Measurements from ENCODE around the gene MFSD12.

Gene MFSD12

GRCh38 chr19:3518659-3519058 lies 38.7 kb downstream of the MFSD12 start:
- H3K9me3 ChIP-seq (ENCODE audit: insufficient read depth, low read depth, low read length), result no peaks in the 10 kb centered on the region
- H3K9ac ChIP-seq (ENCODE audit: low read depth, low read length), result peak overlapping the region; percentile 23; the same call in 1 of the 2 replicates
- peaks cover 10% of the 10 kb centered on the region for H3K36me3 ChIP-seq (ENCODE audit: insufficient read depth, low read length)
- H3K4me1 ChIP-seq (ENCODE audit: insufficient read depth, low read length), result peaks cover 19% of the 10 kb centered on the region
- WGBS, result 90% methylated on average over 2 of the region's 2 CpGs
- H3K27me3 ChIP-seq (ENCODE audit: insufficient read depth, low read length), result no peaks in the 10 kb centered on the region
- peak overlapping the region; percentile 54 for H3K27ac ChIP-seq (ENCODE audit: low read depth, low read length)
- peak overlapping the region; percentile 5; the same call in 1 of the 2 replicates for H3K4me3 ChIP-seq (ENCODE audit: low read length)

GRCh38 chr19:3518255-3518654 lies 39.1 kb downstream of the MFSD12 start:
- H3K9me3 ChIP-seq (ENCODE audit: insufficient read depth, low read depth, low read length), result no peaks in the 10 kb centered on the region
- peak overlapping the region; percentile 54 for H3K27ac ChIP-seq (ENCODE audit: low read depth, low read length)
- H3K9ac ChIP-seq (ENCODE audit: low read depth, low read length), result peak overlapping the region; percentile 23; the same call in 1 of the 2 replicates
- peak overlapping the region; percentile 5; the same call in 1 of the 2 replicates for H3K4me3 ChIP-seq (ENCODE audit: low read length)
- peaks cover 6% of the 10 kb centered on the region for H3K36me3 ChIP-seq (ENCODE audit: insufficient read depth, low read length)
- H3K27me3 ChIP-seq (ENCODE audit: insufficient read depth, low read length), result no peaks in the 10 kb centered on the region
- WGBS, result 55% methylated on average over 10 of the region's 10 CpGs
- peaks cover 19% of the 10 kb centered on the region for H3K4me1 ChIP-seq (ENCODE audit: insufficient read depth, low read length)

- no peaks in the 10 kb centered on the region for H3K27me3 ChIP-seq (ENCODE audit: insufficient read depth, low read length)
- 94% methylated on average over 2 of the region's 2 CpGs for WGBS
- H3K9me3 ChIP-seq (ENCODE audit: insufficient read depth, low read depth, low read length), result no peaks in the 10 kb centered on the region
- peaks cover 4% of the 10 kb centered on the region; the same call in 1 of the 2 replicates for H3K36me3 ChIP-seq (ENCODE audit: insufficient read depth, low read length)
- peak overlapping the region; percentile 54; the same call in 1 of the 2 replicates for H3K27ac ChIP-seq (ENCODE audit: low read depth, low read length)
- no peak overlapping the region for H3K4me3 ChIP-seq (ENCODE audit: low read length)
- peaks cover 19% of the 10 kb centered on the region for H3K4me1 ChIP-seq (ENCODE audit: insufficient read depth, low read length)
- no peak overlapping the region for H3K9ac ChIP-seq (ENCODE audit: low read depth, low read length)
These were observed 39.7 kb downstream of the MFSD12 start for GRCh38 chr19:3517638-3518037.

GRCh38 chr19:3516675-3517207 lies 40.6 kb downstream of the MFSD12 start:
- Histone ChIP-seq H3K9ac (ENCODE audit: low read depth, low read length) (no peak overlapping the region), H3K9me3 (ENCODE audit: insufficient read depth, low read depth, low read length) (no peaks in the 10 kb centered on the region), H3K4me3 (ENCODE audit: low read length) (no peak overlapping the region), H3K4me1 (ENCODE audit: insufficient read depth, low read length) (peaks cover 19% of the 10 kb centered on the region), H3K27me3 (ENCODE audit: insufficient read depth, low read length) (no peaks in the 10 kb centered on the region), H3K36me3 (ENCODE audit: insufficient read depth, low read length) (peaks cover 4% of the 10 kb centered on the region; the same call in 1 of the 2 replicates), H3K27ac (ENCODE audit: low read depth, low read length) (no peak overlapping the region)
- 92% methylated on average over 15 of the region's 15 CpGs for WGBS

GRCh38 chr19:3515891-3516422 lies 41.4 kb downstream of the MFSD12 start:
- WGBS, result 89% methylated on average over 15 of the region's 15 CpGs
- Histone ChIP-seq H3K9ac (ENCODE audit: low read depth, low read length) (no peak overlapping the region), H3K4me3 (ENCODE audit: low read length) (no peak overlapping the region), H3K4me1 (ENCODE audit: insufficient read depth, low read length) (peaks cover 19% of the 10 kb centered on the region), H3K27me3 (ENCODE audit: insufficient read depth, low read length) (no peaks in the 10 kb centered on the region), H3K27ac (ENCODE audit: low read depth, low read length) (no peak overlapping the region), H3K36me3 (ENCODE audit: insufficient read depth, low read length) (peaks cover 4% of the 10 kb centered on the region; the same call in 1 of the 2 replicates), H3K9me3 (ENCODE audit: insufficient read depth, low read depth, low read length) (no peaks in the 10 kb centered on the region)

- no peak overlapping the region for H3K4me3 ChIP-seq (ENCODE audit: low read length)
- peaks cover 19% of the 10 kb centered on the region for H3K4me1 ChIP-seq (ENCODE audit: insufficient read depth, low read length)
- H3K27me3 ChIP-seq (ENCODE audit: insufficient read depth, low read length), result no peaks in the 10 kb centered on the region
- 0 out of 2 replicates have a peak, but pooled peaks cover 8% of the 10 kb centered on the region for H3K36me3 ChIP-seq (ENCODE audit: insufficient read depth, low read length)
- no peak overlapping the region for H3K27ac ChIP-seq (ENCODE audit: low read depth, low read length)
- H3K9me3 ChIP-seq (ENCODE audit: insufficient read depth, low read depth, low read length), result no peaks in the 10 kb centered on the region
- H3K9ac ChIP-seq (ENCODE audit: low read depth, low read length), result no peak overlapping the region
- 89% methylated on average over 12 of the region's 12 CpGs for WGBS
These were observed 42.5 kb downstream of the MFSD12 start for GRCh38 chr19:3514930-3515329.

- no peak overlapping the region for H3K27ac ChIP-seq (ENCODE audit: low read depth, low read length)
- H3K9ac ChIP-seq (ENCODE audit: low read depth, low read length), result no peak overlapping the region; the same call in 1 of the 2 replicates
- H3K9me3 ChIP-seq (ENCODE audit: insufficient read depth, low read depth, low read length), result no peaks in the 10 kb centered on the region
- no peaks in the 10 kb centered on the region for H3K27me3 ChIP-seq (ENCODE audit: insufficient read depth, low read length)
- peaks cover 19% of the 10 kb centered on the region; the same call in 1 of the 2 replicates for H3K36me3 ChIP-seq (ENCODE audit: insufficient read depth, low read length)
- peaks cover 8% of the 10 kb centered on the region for H3K4me1 ChIP-seq (ENCODE audit: insufficient read depth, low read length)
- no peak overlapping the region for H3K4me3 ChIP-seq (ENCODE audit: low read length)
- WGBS, result 93% methylated on average over 23 of the region's 23 CpGs
These were observed 43.9 kb downstream of the MFSD12 start for GRCh38 chr19:3513229-3514140.

GRCh38 chr19:3512562-3513228 lies 44.7 kb downstream of the MFSD12 start:
- peaks cover 19% of the 10 kb centered on the region; the same call in 1 of the 2 replicates for H3K36me3 ChIP-seq (ENCODE audit: insufficient read depth, low read length)
- no peak overlapping the region for H3K9ac ChIP-seq (ENCODE audit: low read depth, low read length)
- 92% methylated on average over 17 of the region's 17 CpGs for WGBS

GRCh38 chr19:3511506-3512251 lies 45.7 kb downstream of the MFSD12 start:
- Histone ChIP-seq H3K9ac (ENCODE audit: low read depth, low read length) (no peak overlapping the region), H3K4me1 (ENCODE audit: insufficient read depth, low read length) (peaks cover 2% of the 10 kb centered on the region; the same call in 1 of the 2 replicates), H3K9me3 (ENCODE audit: insufficient read depth, low read depth, low read length) (no peaks in the 10 kb centered on the region), H3K4me3 (ENCODE audit: low read length) (no peak overlapping the region), H3K27ac (ENCODE audit: low read depth, low read length) (no peak overlapping the region), H3K27me3 (ENCODE audit: insufficient read depth, low read length) (no peaks in the 10 kb centered on the region), H3K36me3 (ENCODE audit: insufficient read depth, low read length) (peaks cover 19% of the 10 kb centered on the region; the same call in 1 of the 2 replicates)
- WGBS, result 95% methylated on average over 26 of the region's 26 CpGs

More at GRCh38 chr19:3512562-3513228, 44.7 kb downstream of the MFSD12 start:
- Histone ChIP-seq H3K9me3 (ENCODE audit: insufficient read depth, low read depth, low read length) (no peaks in the 10 kb centered on the region), H3K4me1 (ENCODE audit: insufficient read depth, low read length) (0 out of 2 replicates have a peak, but pooled peaks cover 1% of the 10 kb centered on the region), H3K27ac (ENCODE audit: low read depth, low read length) (no peak overlapping the region), H3K27me3 (ENCODE audit: insufficient read depth, low read length) (no peaks in the 10 kb centered on the region), H3K4me3 (ENCODE audit: low read length) (no peak overlapping the region)

GRCh38 chr19:3510727-3511126 lies 46.7 kb downstream of the MFSD12 start:
- H3K27me3 ChIP-seq (ENCODE audit: insufficient read depth, low read length), result no peaks in the 10 kb centered on the region
- WGBS, result 94% methylated on average over 22 of the region's 22 CpGs
- H3K27ac ChIP-seq (ENCODE audit: low read depth, low read length), result no peak overlapping the region
- H3K36me3 ChIP-seq (ENCODE audit: insufficient read depth, low read length), result peaks cover 19% of the 10 kb centered on the region; the same call in 1 of the 2 replicates
- no peak overlapping the region for H3K4me3 ChIP-seq (ENCODE audit: low read length)
- no peaks in the 10 kb centered on the region for H3K9me3 ChIP-seq (ENCODE audit: insufficient read depth, low read depth, low read length)
- H3K9ac ChIP-seq (ENCODE audit: low read depth, low read length), result no peak overlapping the region
- H3K4me1 ChIP-seq (ENCODE audit: insufficient read depth, low read length), result peaks cover 2% of the 10 kb centered on the region; the same call in 1 of the 2 replicates
